Peyer's patch (tissue), 4 donors: ENCODE results near the gene SF3B4.

Experiments used
- CTCF ChIP-seq, 6 experiments: fragments of 450-650 bp in 4 of 6; fragments of 200-600 bp in 2 of 6; sonication (generic) in 1 of 6; IDR thresholded peaks; one replicate each; pipeline ENCODE4 v1.5.1; 2017 to 2019; ENCODE audit warnings: antibody characterized with exemption in 6 of 6, mild to moderate bottlenecking in 3 of 6, moderate library complexity in 1 of 6
- POLR2A ChIP-seq, 2 donors: fragments of 450-650 bp; IDR thresholded peaks; one replicate each; pipeline ENCODE4 v1.5.1; 2017; ENCODE audit warnings: antibody characterized with exemption in 2 of 2, mild to moderate bottlenecking in 2 of 2, moderate library complexity in 2 of 2

- TF ChIP-seq CTCF (IDR thresholded peaks at IDR 0.05) = no peak
- no peak for TF ChIP-seq POLR2A (IDR thresholded peaks at IDR 0.05)
Observed at GRCh38 chr1:149927056-149927562, 494 bp downstream of the SF3B4 start.
